HFF-Myc (cell line): ENCODE measurements around the gene HNRNPF.
A peak's percentile ranks its signal among the peaks of the same experiment; 100 is the strongest.

Experiments used
- DNase-seq: peaks from one replicate; pipeline ENCODE4 v3.0.0-alpha.2; 2011; ENCODE audit warnings: low read depth; ENCODE audit errors: extremely low read depth
- H3K4me3 ChIP-seq: replicated peaks from 2 replicates; pipeline ENCODE4 v1.5.1; 2011; ENCODE audit warnings: low read depth, mild to moderate bottlenecking, control low read depth, low read length
- CTCF ChIP-seq: IDR thresholded peaks from 2 replicates; pipeline ENCODE4 v1.5.1; 2012; ENCODE audit warnings: mild to moderate bottlenecking, low read depth, low read length, control low read depth; ENCODE audit errors: missing control alignments

HNRNPF gene

GRCh38 chr10:43444897-43445466 lies 36.0 kb upstream of the HNRNPF start:
- H3K4me3 ChIP-seq, result no peak overlapping the region
- DNase-seq, result no peak
- TF ChIP-seq CTCF, result no peak

- TF ChIP-seq CTCF, result no peak
- H3K4me3 ChIP-seq, result no peak overlapping the region
- no peak for DNase-seq
Measured at GRCh38 chr10:43444323-43444722, 35.3 kb upstream of the HNRNPF start.

GRCh38 chr10:43440463-43441134 lies 31.6 kb upstream of the HNRNPF start:
- no peak for DNase-seq
- no peak for TF ChIP-seq CTCF
- no peak overlapping the region for H3K4me3 ChIP-seq

- no peak for TF ChIP-seq CTCF
- peak overlapping the region; percentile 75 for H3K4me3 ChIP-seq
- DNase-seq, result no peak
Measured at GRCh38 chr10:43437141-43437870, 28.3 kb upstream of the HNRNPF start.

- no peak for TF ChIP-seq CTCF
- peak; percentile 35 for DNase-seq
- H3K4me3 ChIP-seq, result peak within 1 kb of the TSS; percentile 75
Measured at GRCh38 chr10:43436291-43437140, 27.5 kb upstream of the HNRNPF start, which contains the start of gene ZNF487. TSS of gene ZNF487 (plus strand) at chr10:43437111. CDS start at chr10:43475814, 38,703 bp downstream.

- no peak for TF ChIP-seq CTCF
- no peak for DNase-seq
- no peak overlapping the region for H3K4me3 ChIP-seq
Measured at GRCh38 chr10:43430926-43431663, 22.1 kb upstream of the HNRNPF start.
